H9 (cell line): ENCODE data around the gene ZNF622. TPM values are rescaled to one million over a fixed set of nuclear protein-coding genes. Genes with fewer than 3 reads are reported as not detected.

Experiments used
- DNase-seq: peaks from one replicate; pipeline ENCODE4 v3.0.0-alpha.2; 2017
- H2AFZ ChIP-seq: one replicate; pipeline ENCODE4 v1.6.1; 2013; ENCODE audit warnings: mild to moderate bottlenecking, low read length, control low read depth, moderate library complexity
- H2AK5ac ChIP-seq: 2 replicates; pipeline ENCODE4 v1.6.1; 2013; ENCODE audit warnings: low read length, control low read depth, mixed read lengths; ENCODE audit not compliant: insufficient read length
- H2BK120ac ChIP-seq: one replicate; pipeline ENCODE4 v1.6.1; 2013; ENCODE audit warnings: low read depth, mild to moderate bottlenecking, low read length, control low read depth, inconsistent platforms; ENCODE audit not compliant: poor library complexity, severe bottlenecking
- H2BK12ac ChIP-seq: 2 replicates; pipeline ENCODE4 v1.6.1; 2013; ENCODE audit warnings: low read length, control low read depth, mixed read lengths, low read depth; ENCODE audit not compliant: insufficient read length
- H2BK15ac ChIP-seq: 2 replicates; pipeline ENCODE4 v1.6.1; 2013; ENCODE audit warnings: low read depth, low read length, control low read depth
- H2BK20ac ChIP-seq: one replicate; pipeline ENCODE4 v1.6.1; 2013; ENCODE audit warnings: low read depth, mild to moderate bottlenecking, low read length, control low read depth, inconsistent platforms; ENCODE audit not compliant: poor library complexity, severe bottlenecking
- H2BK5ac ChIP-seq: 2 replicates; pipeline ENCODE4 v1.6.1; 2013; ENCODE audit warnings: low read length, control low read depth, mixed read lengths; ENCODE audit not compliant: insufficient read length
- H3K14ac ChIP-seq: 2 replicates; pipeline ENCODE4 v1.6.1; 2013; ENCODE audit warnings: low read length, control low read depth; ENCODE audit not compliant: insufficient read depth
- H3K18ac ChIP-seq: 2 replicates; pipeline ENCODE4 v1.6.1; 2013; ENCODE audit warnings: low read depth, mild to moderate bottlenecking, mixed read lengths, low read length, control low read depth; ENCODE audit not compliant: insufficient read length
- H3K23ac ChIP-seq: 2 replicates; pipeline ENCODE4 v1.6.1; 2013; ENCODE audit warnings: low read length, control low read depth, mixed read lengths, low read depth; ENCODE audit not compliant: insufficient read length
- H3K23me2 ChIP-seq: 2 replicates; pipeline ENCODE4 v1.6.1; 2013; ENCODE audit warnings: low read depth, mild to moderate bottlenecking, mixed read lengths, low read length, control low read depth; ENCODE audit not compliant: insufficient read length, poor library complexity, severe bottlenecking
- H3K27ac ChIP-seq: 2 replicates; pipeline ENCODE4 v1.5.1; 2013; ENCODE audit warnings: low read length, control low read depth, mixed read lengths, low read depth; ENCODE audit not compliant: insufficient read length
- H3K27me3 ChIP-seq: 2 replicates; pipeline ENCODE4 v1.6.1; 2013; ENCODE audit warnings: low read length, control low read depth, inconsistent platforms; ENCODE audit not compliant: insufficient read depth
- H3K4ac ChIP-seq: 2 replicates; pipeline ENCODE4 v1.6.1; 2013; ENCODE audit warnings: low read depth, mild to moderate bottlenecking, control low read depth, inconsistent platforms, low read length, moderate library complexity
- H3K4me1 ChIP-seq: 2 replicates; pipeline ENCODE4 v1.6.1; 2013; ENCODE audit warnings: low read length, control low read depth, inconsistent platforms; ENCODE audit not compliant: insufficient read depth
- H3K4me2 ChIP-seq: 2 replicates; pipeline ENCODE4 v1.6.1; 2013; ENCODE audit warnings: low read length, control low read depth, mixed read lengths; ENCODE audit not compliant: insufficient read length, insufficient read depth
- H3K56ac ChIP-seq: 2 replicates; pipeline ENCODE4 v1.6.1; 2013; ENCODE audit warnings: low read depth, mild to moderate bottlenecking, mixed read lengths, low read length, control low read depth; ENCODE audit not compliant: insufficient read length
- H3K79me1 ChIP-seq: 2 replicates; pipeline ENCODE4 v1.6.1; 2013; ENCODE audit warnings: low read depth, mild to moderate bottlenecking, moderate library complexity, low read length, control low read depth, inconsistent platforms; ENCODE audit not compliant: insufficient read depth, poor library complexity, severe bottlenecking
- H3K79me2 ChIP-seq: 2 replicates; pipeline ENCODE4 v1.6.1; 2013; ENCODE audit warnings: low read length, control low read depth, inconsistent platforms; ENCODE audit not compliant: insufficient read depth
- H3K9ac ChIP-seq: 2 replicates; pipeline ENCODE4 v1.6.1; 2013; ENCODE audit warnings: low read length, control low read depth, mixed read lengths; ENCODE audit not compliant: insufficient read length; ENCODE audit errors: extremely low read depth
- H3K9me3 ChIP-seq: one replicate; pipeline ENCODE4 v1.6.1; 2013; ENCODE audit warnings: low read depth, low read length, inconsistent platforms; ENCODE audit not compliant: control insufficient read depth
- H3T11ph ChIP-seq: one replicate; pipeline ENCODE4 v1.6.1; 2013; ENCODE audit warnings: mild to moderate bottlenecking, low read length, control low read depth, inconsistent platforms
- H4K20me1 ChIP-seq: one replicate; pipeline ENCODE4 v1.6.1; 2013; ENCODE audit not compliant: control insufficient read depth, insufficient read length, insufficient read depth
- H4K5ac ChIP-seq: 2 replicates; pipeline ENCODE4 v1.6.1; 2013; ENCODE audit warnings: low read depth, mild to moderate bottlenecking, mixed read lengths, low read length, control low read depth; ENCODE audit not compliant: insufficient read length
- H4K8ac ChIP-seq: replicated peaks from 2 replicates; pipeline ENCODE4 v1.6.1; 2013; ENCODE audit warnings: low read length, control low read depth, mixed read lengths, low read depth; ENCODE audit not compliant: insufficient read length
- H4K91ac ChIP-seq: 2 replicates; pipeline ENCODE4 v1.6.1; 2013; ENCODE audit warnings: low read depth, mild to moderate bottlenecking, moderate library complexity, mixed read lengths, low read length, control low read depth; ENCODE audit not compliant: insufficient read length
- H3K27ac Mint-ChIP-seq, 3 experiments: 2 replicates in 2 of 3; 3 replicates in 1 of 3; pipeline ENCODE4 v1.8.0; 2020 to 2021; ENCODE audit warnings: mixed read lengths in 3 of 3, mild to moderate bottlenecking in 1 of 3, moderate library complexity in 1 of 3
- H3K27me3 Mint-ChIP-seq: 2 replicates; pipeline ENCODE4 v1.8.0; 2021; ENCODE audit warnings: low read depth, mild to moderate bottlenecking, moderate library complexity, mixed read lengths
- H3K36me3 Mint-ChIP-seq, 3 experiments: 2 replicates in 2 of 3; 3 replicates in 1 of 3; pipeline ENCODE4 v1.8.0; 2020 to 2021; ENCODE audit warnings: low read depth in 3 of 3, mixed read lengths in 3 of 3; ENCODE audit not compliant: insufficient read depth in 1 of 3
- H3K4me1 Mint-ChIP-seq, 2 experiments: 2 replicates each; pipeline ENCODE4 v1.8.0; 2020; ENCODE audit warnings: mixed read lengths in 2 of 2
- H3K4me3 Mint-ChIP-seq, 2 experiments: 2 replicates in 1 of 2; 3 replicates in 1 of 2; pipeline ENCODE4 v1.8.0; 2020 to 2021; ENCODE audit warnings: mild to moderate bottlenecking in 2 of 2, mixed read lengths in 2 of 2, moderate library complexity in 1 of 2
- H3K9me3 Mint-ChIP-seq, 2 experiments: 2 replicates in 1 of 2; 3 replicates in 1 of 2; pipeline ENCODE4 v1.8.0; 2020; ENCODE audit warnings: mild to moderate bottlenecking in 2 of 2, mixed read lengths in 2 of 2, moderate library complexity in 1 of 2
- WGBS: extraction: QIAGEN DNeasy Blood & Tissue Kit; methylation state at CpG from one replicate; pipeline ENCODE4 v1.1.7; 2013; ENCODE audit warnings: missing lambda C conversion rate, low lambda C conversion rate, mixed read lengths; ENCODE audit not compliant: insufficient read length; ENCODE audit errors: extremely low coverage; 5-methylcytosine and 5-hydroxymethylcytosine counted together
- total RNA-seq: library from RNA; stranded (reverse); gene quantifications from 2 replicates; pipeline ENCODE4 v1.2.1, GENCODE V29; 2021
- TF ChIP-seq, protein P1 (sequence below): fragments of 200-600 bp; sonication (generic); conservative IDR thresholded peaks from 3 replicates; pipeline ENCODE4 v1.8.0; 2021; ENCODE audit warnings: antibody characterized with exemption, mild to moderate bottlenecking

Gene ZNF622
- total RNA-seq, 1 experiment from 2014 or later, result 42.2 TPM

DNA sequence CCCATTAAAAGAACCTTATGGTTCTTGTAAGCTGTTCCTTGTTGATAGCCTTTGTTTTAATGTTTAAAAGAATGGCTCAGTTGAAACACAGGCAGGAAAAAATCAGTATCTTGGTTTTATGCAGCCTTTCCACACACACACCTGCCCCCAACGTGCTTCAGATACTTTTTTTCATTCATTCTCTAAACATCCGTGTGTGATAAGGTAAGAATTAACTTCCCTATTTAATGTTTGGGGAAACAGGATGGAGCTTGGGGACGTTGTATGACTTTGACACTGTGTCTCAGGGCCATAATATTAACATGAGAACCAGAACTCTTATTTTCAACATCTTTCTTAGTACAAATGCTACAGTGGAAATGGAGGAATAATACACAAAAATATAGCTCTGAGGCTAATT is 5.8 kb upstream of the ZNF622 start:
- no peaks in the 10 kb centered on the region for H3K27me3 ChIP-seq
- H3K23me2 ChIP-seq, result no peaks in the 10 kb centered on the region
- no peak overlapping the region for H3K27ac ChIP-seq
- no peak overlapping the region for H3T11ph ChIP-seq
- no peaks in the 10 kb centered on the region; the same call in 1 of the 2 replicates for H3K4me1 ChIP-seq
- H3K56ac ChIP-seq, result no peak overlapping the region
- peaks cover 0 to 2% (median 0%) of the 10 kb centered on the region in 3 experiments; a peak in 2 of 7 replicates for H3K36me3 Mint-ChIP-seq
- no peak overlapping the region for H2AFZ ChIP-seq
- no peak overlapping the region for H2BK12ac ChIP-seq
- H3K9ac ChIP-seq, result no peak overlapping the region
- no peak overlapping the region for H2AK5ac ChIP-seq
- no peaks in the 10 kb centered on the region for H3K9me3 ChIP-seq
- H4K91ac ChIP-seq, result no peak overlapping the region
- H4K5ac ChIP-seq, result no peak overlapping the region
- no peaks in the 10 kb centered on the region for H3K79me2 ChIP-seq
- WGBS, result no CpG with 5 or more reads among the region's 3 CpGs
- no peak overlapping the region for H3K27ac Mint-ChIP-seq
- H3K14ac ChIP-seq, result no peak overlapping the region
- H3K4ac ChIP-seq, result no peak overlapping the region
- H2BK20ac ChIP-seq, result no peak overlapping the region
- TF ChIP-seq, protein P1, sequence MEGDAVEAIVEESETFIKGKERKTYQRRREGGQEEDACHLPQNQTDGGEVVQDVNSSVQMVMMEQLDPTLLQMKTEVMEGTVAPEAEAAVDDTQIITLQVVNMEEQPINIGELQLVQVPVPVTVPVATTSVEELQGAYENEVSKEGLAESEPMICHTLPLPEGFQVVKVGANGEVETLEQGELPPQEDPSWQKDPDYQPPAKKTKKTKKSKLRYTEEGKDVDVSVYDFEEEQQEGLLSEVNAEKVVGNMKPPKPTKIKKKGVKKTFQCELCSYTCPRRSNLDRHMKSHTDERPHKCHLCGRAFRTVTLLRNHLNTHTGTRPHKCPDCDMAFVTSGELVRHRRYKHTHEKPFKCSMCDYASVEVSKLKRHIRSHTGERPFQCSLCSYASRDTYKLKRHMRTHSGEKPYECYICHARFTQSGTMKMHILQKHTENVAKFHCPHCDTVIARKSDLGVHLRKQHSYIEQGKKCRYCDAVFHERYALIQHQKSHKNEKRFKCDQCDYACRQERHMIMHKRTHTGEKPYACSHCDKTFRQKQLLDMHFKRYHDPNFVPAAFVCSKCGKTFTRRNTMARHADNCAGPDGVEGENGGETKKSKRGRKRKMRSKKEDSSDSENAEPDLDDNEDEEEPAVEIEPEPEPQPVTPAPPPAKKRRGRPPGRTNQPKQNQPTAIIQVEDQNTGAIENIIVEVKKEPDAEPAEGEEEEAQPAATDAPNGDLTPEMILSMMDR, result no peak
- DNase-seq, result no peak
- no peaks in the 10 kb centered on the region for H3K79me1 ChIP-seq
- no peak overlapping the region for H2BK15ac ChIP-seq
- H3K27me3 Mint-ChIP-seq, result no peaks in the 10 kb centered on the region; the same call in 1 of the 2 replicates
- H3K23ac ChIP-seq, result no peak overlapping the region
- H3K4me3 Mint-ChIP-seq, result no peak overlapping the region
- peaks cover 11 to 14% of the 10 kb centered on the region in 2 experiments for H3K4me1 Mint-ChIP-seq
- peaks cover 4% of the 10 kb centered on the region for H4K20me1 ChIP-seq
- no peak overlapping the region for H3K18ac ChIP-seq
- H4K8ac ChIP-seq, result no peak overlapping the region
- no peak overlapping the region for H2BK120ac ChIP-seq
- H3K4me2 ChIP-seq, result no peak overlapping the region
- no peak overlapping the region for H2BK5ac ChIP-seq
- H3K9me3 Mint-ChIP-seq, result no peaks in the 10 kb centered on the region
